HUDEP-2 (cell line): Measurements from ENCODE around the gene FBXO3.
"Not testable (repeated sequence)": the region's sequence is repeated elsewhere in the genome, so short reads cannot be mapped to it uniquely, and the experiment has no call there.

Experiments
- DNase-seq, 76 experiments: peaks; one replicate each; lab custom pipeline; 2025; ENCODE audit not compliant: unreplicated experiment in 76 of 76; lab: John Stamatoyannopoulos, UW

FBXO3 gene

DNA sequence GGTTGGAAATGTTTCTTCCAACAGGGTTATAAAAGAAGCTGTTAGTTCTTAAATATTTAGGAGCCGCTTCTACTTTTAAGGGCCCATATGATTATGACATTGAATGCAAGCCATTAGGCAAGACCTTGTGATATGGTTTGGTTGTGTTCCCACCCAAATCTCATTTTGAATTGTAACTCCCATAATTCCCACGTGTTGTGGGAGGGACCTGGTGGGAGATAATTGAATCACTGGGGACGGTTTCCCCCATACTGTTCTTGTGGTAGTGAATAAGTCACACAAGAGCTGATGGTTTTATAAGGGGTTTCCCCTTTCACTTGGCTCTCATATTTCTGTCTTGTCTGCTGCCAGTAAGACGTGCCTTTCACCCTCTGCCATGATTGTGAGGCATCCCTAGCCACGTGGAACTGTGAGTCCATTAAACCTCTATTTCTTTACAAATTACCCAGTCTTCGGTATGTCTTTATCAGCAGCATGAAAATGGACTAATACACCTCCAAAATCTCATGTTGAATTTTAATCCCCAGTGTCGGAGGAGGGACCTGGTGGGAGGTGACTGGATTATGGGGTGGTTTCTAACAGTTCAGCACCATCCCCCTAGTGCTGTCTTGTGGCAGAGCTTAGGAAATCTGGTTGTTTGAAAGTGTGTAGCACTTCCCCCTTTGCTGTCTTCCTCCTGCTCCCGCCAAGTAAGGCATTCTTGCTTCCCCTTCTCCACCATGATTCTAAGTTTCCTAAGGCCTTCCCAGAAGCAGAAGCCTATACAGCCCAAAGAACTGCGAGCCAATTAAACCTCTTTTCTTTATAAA lies 42.4 kb downstream of the FBXO3 start:
- DNase-seq = peak in 2 of 76 experiments; percentile 5 to 21

DNA sequence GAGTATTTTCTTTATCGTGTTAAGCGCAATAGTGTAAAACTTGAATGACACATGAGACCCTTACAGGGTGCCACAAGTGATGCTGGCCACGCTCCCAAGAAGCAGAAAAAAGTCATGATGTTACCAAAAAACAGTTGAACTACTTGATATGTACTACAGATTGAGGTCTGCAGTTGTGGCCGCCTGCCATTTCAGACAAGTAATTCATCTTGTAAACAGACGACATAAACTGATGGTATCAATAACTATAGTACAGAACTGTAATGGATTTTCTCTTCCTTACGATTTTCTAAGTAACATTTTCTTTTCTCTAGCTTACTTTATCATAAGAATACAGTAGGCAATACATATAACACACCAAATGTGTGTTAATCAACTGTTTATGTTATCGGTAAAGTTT lies 43.6 kb downstream of the FBXO3 start:
- DNase-seq = peak in 40 of 76 experiments; percentile 10 to 65 (median 29)

GRCh38 chr11:33729072-33729664 lies 45.2 kb downstream of the FBXO3 start:
- not testable (repeated sequence) for DNase-seq

GRCh38 chr11:33727539-33727938 lies 46.8 kb downstream of the FBXO3 start:
- not testable (repeated sequence) for DNase-seq

DNA sequence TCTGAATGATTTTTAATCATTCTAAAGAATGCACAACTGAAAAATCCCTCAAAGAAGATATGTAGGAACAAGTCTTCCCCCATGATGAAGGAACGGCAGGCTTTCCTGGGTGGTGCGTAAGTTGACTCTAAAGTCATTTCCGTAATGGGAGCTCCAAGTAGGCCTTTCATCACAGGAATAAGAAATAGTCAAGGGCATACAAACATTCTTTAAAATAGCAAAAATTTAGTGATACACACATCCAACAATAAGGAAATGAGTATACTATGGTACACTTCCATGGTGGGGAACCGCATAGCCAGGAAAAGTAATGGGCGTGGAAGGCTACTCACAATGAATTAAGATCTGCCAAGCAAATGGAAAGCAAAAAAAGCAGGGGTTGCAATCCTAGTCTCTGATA lies 48.8 kb downstream of the FBXO3 start:
- no peak for DNase-seq

DNA sequence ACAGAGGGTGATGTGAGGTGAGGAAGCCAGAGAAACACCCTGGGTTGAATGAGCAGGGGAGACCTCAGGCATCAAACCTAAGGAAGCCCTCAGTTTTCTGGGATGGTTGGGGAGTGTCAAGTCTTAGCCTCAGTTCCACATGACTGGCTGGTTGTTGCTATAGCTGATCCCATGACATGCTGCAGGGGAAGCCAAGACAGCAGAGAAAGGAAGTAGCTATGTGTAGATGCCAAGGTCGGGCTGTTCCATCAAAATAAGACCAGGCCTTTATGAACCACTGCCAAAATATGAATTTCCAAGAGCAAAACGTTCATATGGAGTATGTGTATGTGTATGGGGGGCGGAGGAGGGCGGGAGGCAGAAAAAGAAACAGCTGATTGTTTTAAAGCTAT lies 49.7 kb downstream of the FBXO3 start:
- peak in 6 of 76 experiments; percentile 7 to 37 (median 28) for DNase-seq

GRCh38 chr11:33723238-33723881 lies 51.0 kb downstream of the FBXO3 start:
- DNase-seq = peak in 1 of 76 experiments; percentile 30

GRCh38 chr11:33722590-33723234 lies 51.6 kb downstream of the FBXO3 start:
- peak in 46 of 76 experiments; percentile 14 to 64 (median 38) for DNase-seq

GRCh38 chr11:33721984-33722383 lies 52.3 kb downstream of the FBXO3 start:
- DNase-seq = no peak

DNA sequence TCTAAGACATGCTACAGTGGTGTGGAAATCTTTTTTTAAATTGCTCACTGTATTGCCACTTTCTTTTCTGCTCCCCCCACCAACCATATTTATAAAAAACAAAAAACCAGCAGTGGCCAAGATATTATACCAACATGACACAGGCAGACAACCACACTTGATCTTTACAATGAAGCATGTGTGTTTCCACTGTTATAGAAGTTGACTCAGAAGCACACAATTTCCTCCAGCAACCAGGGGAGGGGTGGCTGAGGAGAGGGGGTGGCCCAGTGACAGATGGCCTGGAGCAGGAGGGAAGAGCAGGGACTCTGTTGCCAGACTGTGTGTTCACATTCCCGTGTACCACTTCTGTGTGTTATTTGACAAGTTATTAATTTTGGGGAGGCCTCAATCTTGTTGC lies 52.9 kb downstream of the FBXO3 start:
- DNase-seq = no peak

DNA sequence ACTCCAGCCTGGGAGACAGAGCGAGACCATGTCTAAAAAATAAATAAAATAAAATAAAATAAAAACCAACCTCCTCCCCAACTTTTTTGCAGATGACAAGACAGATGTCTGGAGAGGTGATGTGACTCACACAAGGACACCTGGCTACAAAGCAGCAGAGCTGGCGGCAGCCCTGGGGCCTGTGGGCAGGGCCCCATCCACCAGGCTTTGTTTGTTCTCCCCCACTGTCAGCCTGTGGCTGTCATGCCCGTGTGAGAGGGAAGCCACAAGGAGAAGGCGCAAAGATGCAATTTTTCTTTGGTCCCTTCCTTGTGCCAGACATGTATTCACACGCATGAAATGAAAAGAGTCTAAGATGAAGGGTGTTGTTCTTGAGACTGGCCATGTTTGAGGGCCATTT lies 54.7 kb downstream of the FBXO3 start:
- DNase-seq = no peak

- no peak for DNase-seq
Measured at GRCh38 chr11:33718440-33718839, 55.9 kb downstream of the FBXO3 start.

DNA sequence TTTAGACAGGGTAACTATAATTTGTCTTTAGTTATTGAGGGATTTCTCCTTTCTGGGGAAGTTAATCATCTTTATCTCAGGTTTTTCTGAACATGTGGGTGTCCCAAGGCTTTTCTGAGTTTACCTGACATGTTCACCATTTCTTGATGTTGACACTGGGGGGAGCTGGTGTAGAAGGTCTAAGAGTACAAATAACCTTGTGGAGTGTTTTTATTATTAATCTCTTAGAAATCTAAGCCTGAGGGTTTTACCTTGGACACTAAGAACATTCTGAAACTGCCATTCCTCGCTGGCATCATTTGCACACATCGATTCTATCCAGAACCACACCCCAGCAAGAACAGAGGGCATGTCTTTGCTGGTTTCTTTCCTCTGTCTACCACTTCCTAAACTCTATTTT lies 58.1 kb downstream of the FBXO3 start:
- DNase-seq = peak in 18 of 76 experiments; percentile 11 to 42 (median 24)

DNA sequence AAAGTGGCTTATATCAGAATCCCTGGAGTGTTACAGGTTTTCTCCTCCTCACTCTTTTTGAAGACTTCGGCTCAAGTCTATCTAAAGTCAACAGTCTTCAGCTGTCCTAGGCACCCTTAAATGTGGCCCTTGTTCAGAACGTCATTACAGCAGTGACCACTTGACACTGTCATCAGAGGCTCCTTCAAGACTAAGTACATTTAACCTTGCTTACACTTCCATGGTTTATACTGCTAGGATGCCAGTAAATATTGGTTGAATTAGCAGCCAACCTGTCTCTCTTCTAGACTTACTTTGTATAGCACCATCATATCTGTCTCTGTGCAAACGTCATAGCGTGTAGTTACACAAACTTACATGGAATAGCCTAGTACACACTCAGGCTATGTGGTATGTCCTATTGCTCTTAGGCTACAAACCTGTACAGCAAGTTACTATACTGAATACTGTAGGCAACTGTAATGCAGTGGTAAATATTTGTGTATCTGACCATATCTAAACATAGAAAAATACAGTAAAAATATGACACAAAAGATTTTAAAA lies 60.4 kb downstream of the FBXO3 start:
- no peak for DNase-seq

- peak in 3 of 76 experiments; percentile 5 to 16 (median 7) for DNase-seq
Measured at GRCh38 chr11:33713151-33713855, 61.0 kb downstream of the FBXO3 start.

DNA sequence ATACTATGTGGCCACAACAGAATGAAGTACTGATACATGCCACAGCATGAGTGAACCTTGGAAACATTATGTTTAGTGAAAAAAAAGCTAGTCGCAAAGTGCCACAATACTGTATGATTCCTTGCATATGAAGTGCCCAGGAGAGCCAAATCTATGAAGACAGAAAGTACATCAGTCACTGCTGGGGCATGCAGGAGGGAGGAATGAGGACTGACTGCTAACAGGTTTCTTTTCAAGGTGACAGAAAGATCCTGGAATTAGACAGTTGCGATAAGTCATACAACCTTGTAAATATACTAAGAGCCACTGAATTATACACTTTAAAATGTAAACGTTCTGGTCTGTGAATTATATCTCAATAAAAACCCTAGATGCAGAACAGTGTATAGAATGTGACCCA lies 61.9 kb downstream of the FBXO3 start:
- DNase-seq = no peak

DNA sequence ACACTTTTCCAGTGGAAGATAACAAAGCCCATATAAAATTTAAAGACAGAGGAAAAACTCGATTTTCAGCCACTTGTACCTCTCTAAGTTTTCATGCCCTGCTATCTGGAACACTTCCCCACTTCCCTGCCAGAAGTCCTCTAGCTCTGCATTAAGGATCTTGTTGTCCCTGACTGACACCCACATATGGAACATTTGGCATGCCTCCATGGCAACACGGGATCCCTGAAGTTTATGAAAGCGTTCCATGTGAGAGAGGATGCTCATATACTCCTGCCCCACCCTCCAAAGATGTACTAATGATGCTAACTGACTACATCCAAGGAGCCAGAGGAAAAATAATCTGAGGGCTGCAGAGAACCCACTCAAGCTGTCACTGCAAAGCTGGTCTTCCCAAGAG lies 64.9 kb downstream of the FBXO3 start:
- DNase-seq = no peak

DNA sequence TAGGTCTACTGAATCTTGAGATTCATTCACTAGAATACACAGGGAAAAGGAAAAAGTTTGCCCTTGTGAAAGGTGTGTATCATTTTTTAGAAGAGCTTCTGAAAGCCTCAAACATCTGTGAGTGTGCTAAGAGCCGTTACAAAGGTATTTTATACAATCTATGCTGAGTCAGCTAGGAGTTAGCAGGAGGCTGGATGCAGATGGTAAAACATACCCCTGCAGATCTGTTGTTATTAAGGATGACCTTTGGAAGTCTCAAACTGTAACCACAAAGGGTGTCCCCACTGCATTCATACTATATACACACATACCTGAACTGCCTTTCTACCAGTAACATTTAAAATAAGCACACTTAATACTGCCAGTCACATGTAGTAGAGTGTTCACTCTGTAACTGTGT lies 65.3 kb downstream of the FBXO3 start:
- no peak for DNase-seq

DNA sequence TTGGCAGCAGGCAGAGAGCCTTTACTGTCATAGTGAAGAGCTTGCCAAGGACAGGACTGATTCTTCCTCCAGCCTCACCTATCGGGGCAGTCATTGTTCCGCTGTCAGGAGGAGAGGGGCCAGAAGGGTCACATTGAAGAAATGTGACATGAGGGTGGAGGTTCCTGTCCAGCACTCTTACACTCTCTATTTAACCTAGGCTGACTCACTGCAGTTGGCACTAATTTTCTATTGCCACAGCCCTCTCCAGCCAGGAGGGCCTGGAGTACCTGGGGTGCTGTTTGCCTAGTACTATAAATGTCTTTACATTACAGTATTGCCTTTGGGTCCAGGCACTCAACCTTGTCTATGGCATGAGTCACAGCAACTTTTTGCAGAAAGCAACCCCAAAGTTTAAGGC lies 66.5 kb downstream of the FBXO3 start:
- not testable (repeated sequence) for DNase-seq

DNA sequence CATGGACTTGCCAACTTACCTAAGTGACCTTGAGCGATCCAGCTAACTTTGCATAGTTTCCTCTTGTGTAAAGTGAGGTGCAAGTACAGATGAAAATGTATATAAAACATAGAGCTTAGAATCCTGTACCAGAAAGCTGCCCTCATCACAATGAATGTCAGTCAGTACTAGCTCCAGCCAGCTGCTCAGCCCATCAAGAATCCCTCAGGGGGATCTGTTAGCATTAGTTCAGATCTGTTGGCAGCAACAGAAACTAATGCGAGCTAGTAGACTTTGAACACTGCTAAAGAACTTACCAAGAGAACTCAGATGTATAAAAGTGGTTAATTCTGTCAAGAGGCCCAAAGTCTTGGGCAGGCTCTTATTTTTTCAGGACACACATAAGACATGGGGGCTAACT lies 67.4 kb downstream of the FBXO3 start:
- DNase-seq = no peak
